Transverse colon (tissue), 4 donors: ENCODE measurements around the gene SMAD7.

Source experiments
- CTCF ChIP-seq, 5 experiments: fragments of 200-600 bp in 3 of 5; fragments of 450-650 bp in 2 of 5; sonication (generic) in 3 of 5; IDR thresholded peaks; 1 replicate in 2 of 5; 2 replicates in 3 of 5; pipeline ENCODE4 v1.5.1; 2016 to 2017; ENCODE audit warnings: antibody characterized with exemption in 5 of 5, inconsistent platforms in 3 of 5, mild to moderate bottlenecking in 2 of 5, moderate library complexity in 1 of 5
- EP300 ChIP-seq: sonication (generic); formaldehyde crosslinking; IDR thresholded peaks from one replicate; pipeline ENCODE4 v1.6.1; 2017; ENCODE audit warnings: antibody characterized with exemption, low read depth
- POLR2A ChIP-seq: fragments of 450-650 bp; IDR thresholded peaks from one replicate; pipeline ENCODE4 v1.6.1; 2016; ENCODE audit warnings: antibody characterized with exemption, mild to moderate bottlenecking, moderate library complexity
- POLR2AphosphoS5 ChIP-seq, 3 donors: sonication (generic); formaldehyde crosslinking; IDR thresholded peaks; one replicate each; pipeline ENCODE4 v1.6.1; 2016; ENCODE audit warnings: antibody characterized with exemption in 3 of 3

GRCh38 chr18:48942554-48943261, 8.1 kb downstream of the SMAD7 start:
- peak in 2 of 3 donors; percentile 30 to 59 for TF ChIP-seq POLR2AphosphoS5 (IDR thresholded peaks at IDR 0.05)
- no peak for TF ChIP-seq CTCF (IDR thresholded peaks at IDR 0.05)
- no peak for TF ChIP-seq POLR2A
- no peak for TF ChIP-seq EP300
